H1 (cell line): Measurements from ENCODE around the gene NDUFAF8. TPM values are rescaled to one million over a fixed set of nuclear protein-coding genes. Genes with fewer than 3 reads are reported as not detected.

Source experiments
- CTCF ChIA-PET: fragments of 300-600 bp; sonication (Branson Sonifier 250); formaldehyde crosslinking; loops from one replicate; lab custom pipeline; 2021; ENCODE audit not compliant: partially characterized antibody; lab: Charles Lee
- POLR2A ChIA-PET: fragments of 300-600 bp; sonication (Branson Sonifier 250); formaldehyde crosslinking; loops from one replicate; lab custom pipeline; 2021; ENCODE audit warnings: inconsistent platforms; ENCODE audit not compliant: partially characterized antibody; lab: Charles Lee
- DNase-seq, 2 experiments: peaks; one replicate each; pipeline versions ENCODE4 v3.0.0 to v3.0.0-alpha.2; 2010 to 2022; ENCODE audit warnings: low spot score in 2 of 2, low read depth in 1 of 2, mixed read lengths in 1 of 2
- FAIRE-seq: peaks from 2 replicates; lab custom pipeline; 2011; peaks lifted over from hg19 to GRCh38; lab: Jason Lieb, UNC
- H2AFZ ChIP-seq: 2 replicates; pipeline ENCODE4 v1.8.1; 2012; ENCODE audit warnings: low read length, inconsistent platforms
- H2AK5ac ChIP-seq: 2 replicates; pipeline ENCODE4 v1.6.1; 2013; ENCODE audit warnings: low read depth, low read length
- H2BK120ac ChIP-seq: replicated peaks from 2 replicates; pipeline ENCODE3; 2013; ENCODE audit warnings: low read depth, low read length, inconsistent platforms
- H2BK12ac ChIP-seq: 2 replicates; pipeline ENCODE4 v1.6.1; 2013; ENCODE audit warnings: low read depth, low read length
- H2BK15ac ChIP-seq: 2 replicates; pipeline ENCODE4 v1.6.1; 2013; ENCODE audit warnings: low read length
- H2BK20ac ChIP-seq: 2 replicates; pipeline ENCODE4 v1.6.1; 2013; ENCODE audit warnings: low read length
- H2BK5ac ChIP-seq: 2 replicates; pipeline ENCODE4 v1.6.1; 2013; ENCODE audit warnings: low read depth, low read length
- H3K14ac ChIP-seq: 2 replicates; pipeline ENCODE4 v1.6.1; 2013; ENCODE audit warnings: inconsistent platforms; ENCODE audit not compliant: insufficient read length
- H3K18ac ChIP-seq: 2 replicates; pipeline ENCODE4 v1.6.1; 2013; ENCODE audit warnings: low read length; ENCODE audit errors: extremely low read depth
- H3K23ac ChIP-seq: 2 replicates; pipeline ENCODE4 v1.6.1; 2013; ENCODE audit warnings: inconsistent platforms; ENCODE audit not compliant: insufficient read length
- H3K23me2 ChIP-seq: 2 replicates; pipeline ENCODE4 v1.6.1; 2013; ENCODE audit warnings: low read depth, low read length
- H3K27ac ChIP-seq: 2 replicates; pipeline ENCODE4 v1.6.1; 2011; ENCODE audit warnings: low read depth, low read length, inconsistent platforms
- H3K27me3 ChIP-seq, 4 experiments: replicated peaks in 1 of 4; 1 replicate in 1 of 4; 2 replicates in 3 of 4; pipeline versions ENCODE4 v1.6.1 to v1.8.1; 2011 to 2013; ENCODE audit warnings: low read length in 3 of 4, mild to moderate bottlenecking in 3 of 4, inconsistent platforms in 2 of 4, mixed read lengths in 2 of 4, moderate library complexity in 1 of 4; ENCODE audit not compliant: control insufficient read depth in 3 of 4, insufficient read depth in 3 of 4; ENCODE audit errors: extremely low read depth in 1 of 4
- H3K36me3 ChIP-seq, 4 experiments: 2 replicates each; pipeline versions ENCODE4 v1.6.1 to v1.8.1; 2011 to 2013; ENCODE audit warnings: mild to moderate bottlenecking in 4 of 4, low read length in 3 of 4, moderate library complexity in 2 of 4, control low read depth in 1 of 4, inconsistent platforms in 1 of 4; ENCODE audit not compliant: insufficient read depth in 4 of 4, control insufficient read depth in 2 of 4
- H3K4ac ChIP-seq: replicated peaks from 2 replicates; pipeline ENCODE3; 2013; ENCODE audit warnings: low read length, low read depth, mixed read lengths, inconsistent platforms; ENCODE audit not compliant: insufficient read length
- H3K4me1 ChIP-seq, 4 experiments: replicated peaks in 1 of 4; 1 replicate in 1 of 4; 2 replicates in 3 of 4; pipeline versions ENCODE4 v1.6.1 to v1.8.1; 2011 to 2013; ENCODE audit warnings: low read length in 3 of 4, inconsistent platforms in 2 of 4, mixed read lengths in 1 of 4; ENCODE audit not compliant: insufficient read depth in 4 of 4, control insufficient read depth in 3 of 4
- H3K4me2 ChIP-seq, 2 experiments: 2 replicates each; pipeline versions ENCODE4 v1.6.1 to v1.8.1; 2011 to 2013; ENCODE audit warnings: low read depth in 2 of 2, low read length in 2 of 2, control low read depth in 1 of 2, inconsistent platforms in 1 of 2, mild to moderate bottlenecking in 1 of 2; ENCODE audit not compliant: insufficient read depth in 1 of 2
- H3K4me3 ChIP-seq, 4 experiments: fragments of 200-600, 300-600 bp in 1 of 4; sonication (generic), shearing (Covaris generic), sonication (Bioruptor Twin) in 1 of 4; 2 replicates each; pipeline versions ENCODE4 v1.5.1 to v1.8.1; 2011 to 2016; ENCODE audit warnings: low read length in 4 of 4, low read depth in 3 of 4, control low read depth in 2 of 4, inconsistent platforms in 2 of 4, mild to moderate bottlenecking in 2 of 4, mixed read lengths in 1 of 4, moderate library complexity in 1 of 4; ENCODE audit not compliant: insufficient read depth in 2 of 4; ENCODE audit errors: extremely low read depth in 1 of 4
- H3K56ac ChIP-seq: replicated peaks from 2 replicates; pipeline ENCODE3; 2013; ENCODE audit warnings: low read depth, mild to moderate bottlenecking, mixed read lengths, low read length, inconsistent platforms; ENCODE audit not compliant: insufficient read length
- H3K79me1 ChIP-seq: 2 replicates; pipeline ENCODE4 v1.6.1; 2013; ENCODE audit warnings: low read depth, low read length, control low read depth
- H3K79me2 ChIP-seq, 2 experiments: 2 replicates each; pipeline versions ENCODE4 v1.6.1 to v1.8.1; 2012 to 2013; ENCODE audit warnings: low read length in 2 of 2, mild to moderate bottlenecking in 2 of 2, inconsistent platforms in 1 of 2; ENCODE audit not compliant: insufficient read depth in 2 of 2, control insufficient read depth in 1 of 2
- H3K9ac ChIP-seq, 4 experiments: replicated peaks in 1 of 4; 1 replicate in 1 of 4; 2 replicates in 3 of 4; pipeline versions ENCODE4 v1.6.1 to v1.8.1; 2011 to 2013; ENCODE audit warnings: low read depth in 3 of 4, low read length in 3 of 4, control low read depth in 2 of 4, mild to moderate bottlenecking in 2 of 4, moderate library complexity in 2 of 4, inconsistent platforms in 1 of 4; ENCODE audit errors: extremely low read depth in 1 of 4
- H3K9me3 ChIP-seq, 2 experiments: 2 replicates each; pipeline versions ENCODE4 v1.6.1 to v1.8.1; 2012 to 2013; ENCODE audit warnings: mild to moderate bottlenecking in 2 of 2, moderate library complexity in 2 of 2, control low read depth in 1 of 2, inconsistent platforms in 1 of 2, low read depth in 1 of 2, low read length in 1 of 2, mixed read lengths in 1 of 2; ENCODE audit not compliant: insufficient read depth in 2 of 2
- H4K20me1 ChIP-seq, 2 experiments: replicated peaks in 1 of 2; 2 replicates each; pipeline versions ENCODE3 to v1.8.1; 2011 to 2013; ENCODE audit warnings: inconsistent platforms in 2 of 2, low read length in 2 of 2, mild to moderate bottlenecking in 1 of 2; ENCODE audit not compliant: insufficient read depth in 2 of 2, control insufficient read depth in 1 of 2
- H4K5ac ChIP-seq: 2 replicates; pipeline ENCODE4 v1.6.1; 2013; ENCODE audit warnings: low read length, low read depth, mixed read lengths, inconsistent platforms; ENCODE audit not compliant: insufficient read length
- H4K8ac ChIP-seq: 2 replicates; pipeline ENCODE4 v1.8.0; 2013; ENCODE audit warnings: mild to moderate bottlenecking, moderate library complexity, low read length, inconsistent platforms; ENCODE audit not compliant: insufficient read depth; ENCODE audit errors: extremely low read depth
- H4K91ac ChIP-seq: replicated peaks from 2 replicates; pipeline ENCODE3; 2013; ENCODE audit warnings: low read length, mixed read lengths, inconsistent platforms; ENCODE audit not compliant: insufficient read length
- CTCF ChIP-seq, 3 experiments: IDR thresholded peaks; 1 replicate in 2 of 3; 2 replicates in 1 of 3; pipeline versions ENCODE4 v1.5.1 to v1.6.1; 2011; ENCODE audit warnings: low read length in 3 of 3, mild to moderate bottlenecking in 3 of 3, inconsistent platforms in 2 of 3, low read depth in 1 of 3, moderate library complexity in 1 of 3; ENCODE audit not compliant: insufficient read depth in 1 of 3; ENCODE audit errors: control extremely low read depth in 1 of 3
- EP300 ChIP-seq, 2 experiments: IDR thresholded peaks; 1 replicate in 1 of 2; 2 replicates in 1 of 2; pipeline ENCODE4 v1.6.1; 2011 to 2012; ENCODE audit warnings: low read depth in 2 of 2, low read length in 2 of 2, mild to moderate bottlenecking in 2 of 2, borderline replicate concordance in 1 of 2, inconsistent platforms in 1 of 2, moderate library complexity in 1 of 2
- FOSL1 ChIP-seq: IDR thresholded peaks from 2 replicates; pipeline ENCODE4 v1.6.1; 2011; ENCODE audit warnings: mild to moderate bottlenecking, low read depth, low read length, moderate library complexity; ENCODE audit not compliant: insufficient read depth
- JUND ChIP-seq: IDR thresholded peaks from 2 replicates; pipeline ENCODE4 v1.6.1; 2011; ENCODE audit warnings: mild to moderate bottlenecking, improper control_type of control experiment, low read length
- RFX5 ChIP-seq: IDR thresholded peaks from 2 replicates; pipeline ENCODE4 v1.6.1; 2011; ENCODE audit warnings: low read depth, low read length, improper control_type of control experiment, borderline replicate concordance
- SIRT6 ChIP-seq: IDR thresholded peaks from one replicate; pipeline ENCODE4 v1.7.1; 2012; ENCODE audit warnings: low read length, inconsistent platforms
- WGBS, 2 experiments: shearing (Covaris generic) in 1 of 2; methylation state at CpG; one replicate each; pipeline versions ENCODE4 v1.1.6 to v1.1.7; 2013 to 2015; ENCODE audit warnings: low lambda C conversion rate in 2 of 2, mixed read lengths in 2 of 2, inconsistent platforms in 1 of 2, low coverage in 1 of 2, missing lambda C conversion rate in 1 of 2; ENCODE audit not compliant: insufficient replicate concordance in 2 of 2, insufficient coverage in 1 of 2, insufficient read length in 1 of 2; ENCODE audit errors: extremely low coverage in 1 of 2, missing lambda C conversion rate in 1 of 2; 5-methylcytosine and 5-hydroxymethylcytosine counted together
- polyA plus RNA-seq, 7 experiments: library from polyadenylated mRNA; depleted of rRNA in 3 of 7; stranded (reverse) in 5 of 7; unstranded in 2 of 7; fragments of >200 nt in 5 of 7; fragments of 200-250 nt in 2 of 7; gene quantifications; 1 replicate in 5 of 7; 2 replicates in 1 of 7; 4 replicates in 1 of 7; pipeline versions ENCODE4 v1.2.1 to v1.2.3, GENCODE V29; 2011 to 2013; ENCODE audit warnings: missing spikeins in 2 of 7, mixed read lengths in 2 of 7
- total RNA-seq: library from RNA; stranded (reverse); fragmentation: NEBNext Ultra II Directional; extraction: Animal tissue kit (Norgen Biotek cat#: 25700); gene quantifications from 2 replicates; pipeline ENCODE4 v1.2.1, GENCODE V29; 2021

NDUFAF8 gene
- total and polyA plus RNA-seq, 2 of the 8 experiments (the other 6 are each of a cell fraction or from before 2014, with no cell fraction given) = 48.9 to 91.1 TPM

GRCh38 chr17:81259058-81259605, 20.0 kb downstream of the NDUFAF8 start:
- no peak overlapping the region for H3K9ac ChIP-seq
- H2BK12ac ChIP-seq = no peak overlapping the region
- no peaks in the 10 kb centered on the region for H3K23me2 ChIP-seq
- no peak overlapping the region for H2AFZ ChIP-seq
- TF ChIP-seq CTCF (IDR thresholded peaks at IDR 0.05; ENCODE audit: control extremely low read depth in 1 of 3, insufficient read depth in 1 of 3, low read depth in 1 of 3, low read length in 3 of 3) (no peak), EP300 (IDR thresholded peaks at IDR 0.05; ENCODE audit: borderline replicate concordance in 1 of 2, low read depth in 2 of 2, low read length in 2 of 2) (no peak), JUND (no peak), FOSL1 (no peak), RFX5 (no peak), SIRT6 (no peak)
- TF ChIP-seq, all 59 proteins: peak for 0
- Histone ChIP-seq H3K18ac (no peak overlapping the region), H4K5ac (no peak overlapping the region), H2AK5ac (no peak overlapping the region), H2BK120ac (no peak overlapping the region), H4K91ac (no peak overlapping the region), H3K79me1 (no peaks in the 10 kb centered on the region), H3K79me2 (no peaks in the 10 kb centered on the region), H2BK15ac (no peak overlapping the region), H3K27me3 (no peaks in the 10 kb centered on the region), H3K4me2 (no peak overlapping the region), H3K4me1 (peaks cover 0 to 2% (median 0%) of the 10 kb centered on the region in 4 experiments; a peak in 3 of 7 replicates), H3K9me3 (no peaks in the 10 kb centered on the region), H3K14ac (no peak overlapping the region), H3K36me3 (peaks cover 0 to 7% (median 4%) of the 10 kb centered on the region in 4 experiments; a peak in 3 of 8 replicates), H4K20me1 (peaks cover 0 to 7% of the 10 kb centered on the region in 2 experiments), H2BK5ac (no peak overlapping the region; the same call in 1 of the 2 replicates), H3K4ac (no peak overlapping the region), H3K23ac (no peak overlapping the region), H3K56ac (no peak overlapping the region), H3K4me3 (no peak overlapping the region), H2BK20ac (no peak overlapping the region), H4K8ac (no peak overlapping the region), H3K27ac (no peak overlapping the region)
- ChIA-PET CTCF (interaction anchor here (0.7 to 2.7 kb wide), 13 partner anchors 8 to 279 kb away, joined by 3 to 12 read pairs (median 4); no protein-coding TSS in a partner anchor), POLR2A (interaction anchor here (1.1 to 2.6 kb wide), 2 partner anchors 277 to 279 kb away, joined by 4 to 7 read pairs; no protein-coding TSS in a partner anchor)
- 93% methylated on average over 16 of the region's 23 CpGs; no CpG with 5 or more reads in 1 of the 2 experiments for WGBS, 2 experiments
- DNase-seq (no peak), FAIRE-seq (no peak)
